Measurements from ENCODE around the gene MRPL23. TPM values are rescaled to one million over a fixed set of nuclear protein-coding genes. Genes with fewer than 3 reads are reported as not detected.

MRPL23 gene
- total RNA-seq, 1 donor from 2014 or later, result 29.2 TPM

- no peaks in the 10 kb centered on the region for H3K9me3 Mint-ChIP-seq (ENCODE audit: unreplicated experiment)
- H3K4me1 Mint-ChIP-seq (ENCODE audit: unreplicated experiment), result no peaks in the 10 kb centered on the region
- no peak overlapping the region for H3K27ac Mint-ChIP-seq (ENCODE audit: unreplicated experiment)
- no peaks in the 10 kb centered on the region for H3K27me3 Mint-ChIP-seq (ENCODE audit: unreplicated experiment)
- H3K36me3 Mint-ChIP-seq (ENCODE audit: unreplicated experiment), result no peaks in the 10 kb centered on the region
- TF ChIP-seq CTCF (IDR thresholded peaks at IDR 0.05), result no peak
- no peak for DNase-seq (ENCODE audit: extremely low spot score, unreplicated experiment)
- H3K4me3 Mint-ChIP-seq (ENCODE audit: unreplicated experiment), result no peak overlapping the region
Observed at GRCh38 chr11:1949922-1950321, 2.8 kb downstream of the MRPL23 start.

- no peak for DNase-seq (ENCODE audit: extremely low spot score, unreplicated experiment)
- Mint-ChIP-seq H3K27me3 (ENCODE audit: unreplicated experiment) (no peaks in the 10 kb centered on the region), H3K27ac (ENCODE audit: unreplicated experiment) (no peak overlapping the region), H3K36me3 (ENCODE audit: unreplicated experiment) (no peaks in the 10 kb centered on the region), H3K4me1 (ENCODE audit: unreplicated experiment) (no peaks in the 10 kb centered on the region), H3K9me3 (ENCODE audit: unreplicated experiment) (no peaks in the 10 kb centered on the region), H3K4me3 (ENCODE audit: unreplicated experiment) (no peak overlapping the region)
- no peak for TF ChIP-seq CTCF (IDR thresholded peaks at IDR 0.05)
Observed at GRCh38 chr11:1952806-1953482, 5.8 kb downstream of the MRPL23 start.

- no peak overlapping the region for H3K4me3 Mint-ChIP-seq (ENCODE audit: unreplicated experiment)
- H3K9me3 Mint-ChIP-seq (ENCODE audit: unreplicated experiment), result no peaks in the 10 kb centered on the region
- DNase-seq (ENCODE audit: extremely low spot score, unreplicated experiment), result no peak
- no peak overlapping the region for H3K27ac Mint-ChIP-seq (ENCODE audit: unreplicated experiment)
- no peaks in the 10 kb centered on the region for H3K27me3 Mint-ChIP-seq (ENCODE audit: unreplicated experiment)
- TF ChIP-seq CTCF (IDR thresholded peaks at IDR 0.05), result no peak
- H3K36me3 Mint-ChIP-seq (ENCODE audit: unreplicated experiment), result no peaks in the 10 kb centered on the region
- no peaks in the 10 kb centered on the region for H3K4me1 Mint-ChIP-seq (ENCODE audit: unreplicated experiment)
Observed at GRCh38 chr11:1953489-1954266, 6.5 kb downstream of the MRPL23 start.

GRCh38 chr11:1958367-1958766 is 11.2 kb downstream of the MRPL23 start:
- no peak for DNase-seq (ENCODE audit: extremely low spot score, unreplicated experiment)
- no peak overlapping the region for H3K4me3 Mint-ChIP-seq (ENCODE audit: unreplicated experiment)
- H3K4me1 Mint-ChIP-seq (ENCODE audit: unreplicated experiment), result no peaks in the 10 kb centered on the region
- no peak for TF ChIP-seq CTCF (IDR thresholded peaks at IDR 0.05)
- no peaks in the 10 kb centered on the region for H3K36me3 Mint-ChIP-seq (ENCODE audit: unreplicated experiment)
- H3K27ac Mint-ChIP-seq (ENCODE audit: unreplicated experiment), result no peak overlapping the region
- no peaks in the 10 kb centered on the region for H3K27me3 Mint-ChIP-seq (ENCODE audit: unreplicated experiment)
- H3K9me3 Mint-ChIP-seq (ENCODE audit: unreplicated experiment), result no peaks in the 10 kb centered on the region

GRCh38 chr11:1959786-1960185 is 12.7 kb downstream of the MRPL23 start:
- no peak overlapping the region for H3K4me3 Mint-ChIP-seq (ENCODE audit: unreplicated experiment)
- H3K36me3 Mint-ChIP-seq (ENCODE audit: unreplicated experiment), result no peaks in the 10 kb centered on the region
- H3K4me1 Mint-ChIP-seq (ENCODE audit: unreplicated experiment), result no peaks in the 10 kb centered on the region
- no peak for DNase-seq (ENCODE audit: extremely low spot score, unreplicated experiment)
- H3K9me3 Mint-ChIP-seq (ENCODE audit: unreplicated experiment), result no peaks in the 10 kb centered on the region
- no peak overlapping the region for H3K27ac Mint-ChIP-seq (ENCODE audit: unreplicated experiment)
- H3K27me3 Mint-ChIP-seq (ENCODE audit: unreplicated experiment), result no peaks in the 10 kb centered on the region
- no peak for TF ChIP-seq CTCF (IDR thresholded peaks at IDR 0.05)

Data from osteocyte (in vitro differentiated cells).